ENCODE data around the gene RNF166. TPM values are rescaled to one million over a fixed set of nuclear protein-coding genes. Genes with fewer than 3 reads are reported as not detected.

Gene RNF166
- total RNA-seq, 6 experiments from 2014 or later: 10.3 to 18.3 (median 13.2) TPM

- peaks cover 8% of the 10 kb centered on the region for H3K27me3 Mint-ChIP-seq (ENCODE audit: insufficient read depth)
- peaks cover 12% of the 10 kb centered on the region; the same call in 1 of the 2 replicates for H3K36me3 Mint-ChIP-seq (ENCODE audit: low read depth)
- H3K27ac Mint-ChIP-seq: no peak overlapping the region
- DNase-seq: no peak
- no peaks in the 10 kb centered on the region for H3K9me3 Mint-ChIP-seq
- TF ChIP-seq CTCF (IDR thresholded peaks at IDR 0.05): no peak
- H3K4me3 Mint-ChIP-seq: no peak overlapping the region
- no peaks in the 10 kb centered on the region for H3K4me1 Mint-ChIP-seq (ENCODE audit: low read depth)
Measured at GRCh38 chr16:88734361-88734728, 28.1 kb upstream of the RNF166 start.

GRCh38 chr16:88733630-88734360 lies 27.6 kb upstream of the RNF166 start:
- H3K9me3 Mint-ChIP-seq: no peaks in the 10 kb centered on the region
- DNase-seq: no peak
- TF ChIP-seq CTCF (IDR thresholded peaks at IDR 0.05): no peak
- no peaks in the 10 kb centered on the region for H3K4me1 Mint-ChIP-seq (ENCODE audit: low read depth)
- H3K4me3 Mint-ChIP-seq: no peak overlapping the region
- no peak overlapping the region for H3K27ac Mint-ChIP-seq
- H3K27me3 Mint-ChIP-seq (ENCODE audit: insufficient read depth): peaks cover 7% of the 10 kb centered on the region
- peaks cover 12% of the 10 kb centered on the region; the same call in 1 of the 2 replicates for H3K36me3 Mint-ChIP-seq (ENCODE audit: low read depth)

DNA sequence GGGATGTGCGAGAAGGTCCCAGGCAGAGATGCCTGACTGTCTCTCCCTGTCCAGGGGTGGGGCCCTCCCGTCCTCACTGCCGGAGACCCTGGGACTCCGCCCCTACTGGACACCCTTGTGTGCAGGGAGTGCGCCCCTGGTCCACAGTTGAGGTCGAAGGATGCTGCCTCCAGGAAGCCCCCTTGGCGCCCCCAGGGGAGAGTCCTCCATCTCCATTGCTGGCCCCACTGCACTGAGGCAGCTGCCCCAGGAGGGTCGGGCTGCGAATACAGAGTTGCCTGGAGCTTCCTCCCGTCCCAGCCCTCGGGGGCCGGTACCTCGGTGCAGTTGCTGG lies 26.7 kb upstream of the RNF166 start:
- H3K4me1 Mint-ChIP-seq (ENCODE audit: low read depth): no peaks in the 10 kb centered on the region
- no peak for DNase-seq
- no peak for TF ChIP-seq CTCF (IDR thresholded peaks at IDR 0.05)
- H3K4me3 Mint-ChIP-seq: no peak overlapping the region
- no peak overlapping the region for H3K27ac Mint-ChIP-seq
- H3K27me3 Mint-ChIP-seq (ENCODE audit: insufficient read depth): peaks cover 4% of the 10 kb centered on the region
- peaks cover 12% of the 10 kb centered on the region; the same call in 1 of the 2 replicates for H3K36me3 Mint-ChIP-seq (ENCODE audit: low read depth)
- no peaks in the 10 kb centered on the region for H3K9me3 Mint-ChIP-seq

- Mint-ChIP-seq H3K4me3 (no peak overlapping the region), H3K4me1 (ENCODE audit: low read depth) (no peaks in the 10 kb centered on the region), H3K27me3 (ENCODE audit: insufficient read depth) (peaks cover 4% of the 10 kb centered on the region), H3K27ac (no peak overlapping the region), H3K9me3 (no peaks in the 10 kb centered on the region), H3K36me3 (ENCODE audit: low read depth) (peaks cover 12% of the 10 kb centered on the region; the same call in 1 of the 2 replicates)
- no peak for DNase-seq
- TF ChIP-seq CTCF (IDR thresholded peaks at IDR 0.05): no peak
Measured at GRCh38 chr16:88732172-88732960, 26.2 kb upstream of the RNF166 start.

GRCh38 chr16:88731699-88732098 lies 25.5 kb upstream of the RNF166 start:
- H3K4me1 Mint-ChIP-seq (ENCODE audit: low read depth): no peaks in the 10 kb centered on the region
- no peak for TF ChIP-seq CTCF (IDR thresholded peaks at IDR 0.05)
- peaks cover 4% of the 10 kb centered on the region for H3K27me3 Mint-ChIP-seq (ENCODE audit: insufficient read depth)
- H3K9me3 Mint-ChIP-seq: no peaks in the 10 kb centered on the region
- DNase-seq: no peak
- no peak overlapping the region for H3K4me3 Mint-ChIP-seq
- no peak overlapping the region for H3K27ac Mint-ChIP-seq
- H3K36me3 Mint-ChIP-seq (ENCODE audit: low read depth): peaks cover 12% of the 10 kb centered on the region; the same call in 1 of the 2 replicates

Data from HFFc6 (cell line).